Measurements from ENCODE around the gene TMIE. TPM values are rescaled to one million over a fixed set of nuclear protein-coding genes. Genes with fewer than 3 reads are reported as not detected.

TMIE gene
- total and polyA plus RNA-seq, 2 of the 4 experiments (the other 2 are of a cell fraction), result 0.12 TPM; not detected in 1

- Histone ChIP-seq H4K91ac (ENCODE audit: insufficient read depth, low read depth, low read length) (no peak overlapping the region), H2AK5ac (ENCODE audit: low read depth, low read length) (no peak overlapping the region), H3K23ac (ENCODE audit: low read depth, low read length) (no peak overlapping the region), H2AFZ (replicated peaks; ENCODE audit: low read length, poor library complexity) (no peak overlapping the region), H4K20me1 (ENCODE audit: insufficient read depth, low read length) (peaks cover 3% of the 10 kb centered on the region; the same call in 1 of the 2 replicates), H3K27me3 (ENCODE audit: control insufficient read depth, insufficient read depth, low read length) (peaks cover 11% of the 10 kb centered on the region; the same call in 1 of the 2 replicates), H3K4me1 (ENCODE audit: control insufficient read depth, insufficient read depth, low read length) (peaks cover 3% of the 10 kb centered on the region; the same call in 1 of the 2 replicates), H4K8ac (ENCODE audit: low read depth in 2 of 2, low read length in 2 of 2) (no peak overlapping the region), H3K18ac (ENCODE audit: low read depth, low read length) (no peak overlapping the region), H2BK120ac (ENCODE audit: low read depth, low read length) (no peak overlapping the region), H2AK9ac (replicated peaks; ENCODE audit: low read depth, low read length, poor library complexity) (no peak overlapping the region), H3K4me2 (ENCODE audit: low read depth, low read length) (no peak overlapping the region), H3K56ac (ENCODE audit: extremely low read depth, insufficient read depth, low read length) (no peak overlapping the region), H2BK15ac (ENCODE audit: low read depth, low read length) (no peak overlapping the region), H2BK20ac (ENCODE audit: low read depth, low read length) (no peak overlapping the region), H3K79me1 (ENCODE audit: low read depth in 1 of 2, low read length in 2 of 2) (no peaks in the 10 kb centered on the region), H3K9me1 (ENCODE audit: insufficient read depth, low read length) (no peaks in the 10 kb centered on the region; the same call in 1 of the 2 replicates), H4K5ac (ENCODE audit: low read depth, low read length) (no peak overlapping the region), H3K14ac (replicated peaks; ENCODE audit: low read depth, low read length) (no peak overlapping the region), H3K4ac (ENCODE audit: low read depth, low read length) (no peak overlapping the region), H3K27ac (ENCODE audit: insufficient read depth, low read length) (no peak overlapping the region), H3K9me3 (ENCODE audit: control insufficient read depth, insufficient read depth, low read length) (no peaks in the 10 kb centered on the region), H3K4me3 (ENCODE audit: insufficient read depth, low read depth, low read length) (no peak overlapping the region), H3K36me3 (ENCODE audit: control insufficient read depth, insufficient read depth, low read length) (no peaks in the 10 kb centered on the region), H2BK5ac (ENCODE audit: low read depth, low read length, poor library complexity, severe bottlenecking) (no peak overlapping the region), H3K9ac (ENCODE audit: low read depth, low read length) (no peak overlapping the region)
- in situ Hi-C loops (cut with MboI; ENCODE audit: low sequenced_read_pairs) (loop anchor here (25.0 kb wide), 1 partner anchor 653 kb away; no protein-coding TSS in a partner anchor), intact Hi-C loops (cut with micrococcal nuclease) (no loop called here), dilution Hi-C loops (cut with HindIII; ENCODE audit: low sequenced_read_pairs, unreplicated experiment) (no loop called here)
- ATAC-seq (ENCODE audit: low read depth) (no peak), DNase-seq (no peak)
- CTCF ChIA-PET, result interaction anchor here (1.9 kb wide), 1 partner anchor 186 kb away, joined by 6 read pairs; no protein-coding TSS in a partner anchor
- WGBS, 2 experiments (ENCODE audit: extremely low coverage in 2 of 2, insufficient read length in 1 of 2), result 87% methylated on average over 6 of the region's 7 CpGs; no CpG with 5 or more reads in 1 of the 2 experiments
- POLR2A ChIA-PET (ENCODE audit: unreplicated experiment), result no interaction called here
- BruUV-seq (replicated peaks), result no TSS peak
- TF ChIP-seq RFX5 (IDR thresholded peaks at IDR 0.05; ENCODE audit: low read depth, low read length) (no peak), NFE2L2 (IDR thresholded peaks at IDR 0.05; ENCODE audit: low read depth, low read length) (no peak), RCOR1 (IDR thresholded peaks at IDR 0.05; ENCODE audit: insufficient replicate concordance, low read length) (no peak), CHD1 (IDR thresholded peaks at IDR 0.05; ENCODE audit: low read depth, low read length) (no peak)
These were observed 8.0 kb downstream of the TMIE start for GRCh38 chr3:46709157-46709654.

Data from IMR-90 (cell line).